HG03354 (cell line): ENCODE data around the gene ADARB1.

ENCODE experiments used
- ATAC-seq: cut with Tn5 transposase; IDR thresholded peaks from one replicate; pipeline ENCODE4 v1.9.1; 2021; ENCODE audit warnings: mild to moderate bottlenecking; ENCODE audit not compliant: unreplicated experiment, poor library complexity, severe bottlenecking

The ADARB1 gene

DNA sequence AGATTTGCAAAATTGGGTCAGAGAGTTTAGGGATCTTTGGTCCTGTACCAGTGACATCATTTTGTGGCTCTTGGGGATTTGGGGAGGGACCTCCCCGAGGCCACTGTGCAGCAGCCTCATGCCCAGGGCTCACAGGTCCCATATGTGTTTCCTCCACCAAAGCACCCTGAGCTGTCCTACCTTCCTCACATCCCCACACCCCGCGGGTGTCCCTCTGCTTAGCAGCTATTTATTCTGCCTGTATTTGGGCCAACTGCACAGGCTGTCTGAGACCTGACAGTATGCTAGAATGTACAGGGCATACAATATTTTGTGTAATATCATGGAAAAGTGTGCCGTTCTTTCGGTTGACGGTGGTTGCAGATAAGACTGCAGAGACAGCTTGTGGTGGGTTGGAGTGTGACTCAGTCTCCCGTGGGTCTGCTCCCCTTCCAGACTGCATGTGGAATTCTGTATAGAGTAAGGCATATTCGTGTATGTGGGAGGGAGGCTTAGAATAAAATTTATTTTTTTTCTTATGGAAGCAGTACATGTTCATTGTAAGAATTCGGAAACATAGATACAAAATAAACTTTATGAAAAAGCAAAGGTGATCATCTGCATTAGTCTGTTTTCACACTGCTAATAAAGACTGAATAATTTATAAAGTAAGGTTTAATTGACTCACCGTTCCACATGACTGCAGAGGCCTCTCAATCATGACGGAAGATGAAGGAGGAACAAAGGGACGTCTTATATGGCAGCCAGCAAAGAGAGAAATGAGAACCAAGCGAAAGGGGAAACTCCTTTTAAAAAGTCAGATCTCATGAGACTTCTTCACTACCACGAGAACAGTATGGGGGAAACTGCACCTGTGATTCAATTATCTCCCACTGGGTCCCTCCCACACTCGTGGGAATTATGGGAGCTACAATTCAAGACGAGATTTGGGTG, 84.4 kb downstream of the ADARB1 start:
- no peak for ATAC-seq

DNA sequence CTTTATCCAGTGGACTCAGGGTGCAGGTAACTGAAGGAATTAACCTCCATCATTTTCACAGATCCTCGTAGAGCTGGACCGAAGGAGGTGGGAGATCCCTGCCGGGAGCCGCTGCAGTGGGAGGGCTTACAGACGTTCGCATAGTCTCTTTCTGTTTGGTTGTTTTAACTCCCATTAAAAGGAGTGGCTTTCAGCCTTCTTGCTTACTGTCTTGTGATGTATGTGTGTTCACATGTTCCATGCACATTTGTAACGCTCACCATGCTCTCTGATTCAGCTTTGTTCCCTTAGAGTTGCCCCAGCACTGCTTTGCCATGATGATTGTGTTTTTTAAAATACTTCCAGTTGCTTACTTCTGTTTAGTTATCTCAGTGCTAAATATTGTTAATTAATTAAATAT, 85.8 kb downstream of the ADARB1 start:
- no peak for ATAC-seq

DNA sequence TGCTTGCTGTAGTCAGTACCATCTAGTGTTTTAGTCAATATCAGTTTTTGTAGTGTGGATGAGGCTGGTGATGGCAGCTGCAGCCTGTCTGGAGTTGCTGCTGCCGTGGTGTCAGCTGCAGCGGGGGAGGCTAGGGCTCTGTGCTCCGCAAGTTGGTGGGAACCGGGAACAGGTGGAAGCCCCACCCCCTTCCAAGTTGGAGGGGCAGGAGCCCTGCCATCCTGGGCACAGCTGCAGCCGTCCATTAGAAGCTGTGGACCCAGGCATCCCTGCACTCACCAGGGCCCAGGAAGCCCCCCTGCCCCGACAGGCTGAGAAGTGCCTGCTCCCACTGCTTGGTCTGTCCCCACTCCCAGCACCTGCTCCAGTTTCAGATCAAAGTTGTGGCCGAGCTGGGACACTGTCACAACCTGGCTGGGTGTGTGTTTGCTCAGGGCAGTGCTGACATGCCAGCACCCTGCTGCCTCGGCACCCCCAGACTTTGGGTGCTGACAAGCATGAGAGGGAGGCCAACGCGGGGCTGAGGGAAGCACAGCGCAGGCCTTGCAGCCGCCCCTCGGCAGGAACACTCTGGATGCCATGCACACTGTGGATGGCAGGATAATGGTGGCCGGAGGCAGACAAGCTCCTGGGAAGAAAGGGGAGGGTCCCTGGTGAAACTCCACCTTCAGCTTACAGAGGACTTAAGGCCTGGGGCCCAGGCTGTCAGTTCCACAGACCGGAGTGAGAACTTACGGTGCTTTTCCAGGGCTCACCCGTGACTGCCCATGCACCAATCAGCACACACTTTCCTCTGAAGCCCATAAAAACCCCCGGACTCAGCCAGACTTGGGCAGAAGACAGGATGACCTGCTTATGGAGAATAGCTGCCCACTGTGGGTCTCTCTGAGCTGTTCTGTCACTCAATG, 86.9 kb downstream of the ADARB1 start:
- ATAC-seq = no peak

DNA sequence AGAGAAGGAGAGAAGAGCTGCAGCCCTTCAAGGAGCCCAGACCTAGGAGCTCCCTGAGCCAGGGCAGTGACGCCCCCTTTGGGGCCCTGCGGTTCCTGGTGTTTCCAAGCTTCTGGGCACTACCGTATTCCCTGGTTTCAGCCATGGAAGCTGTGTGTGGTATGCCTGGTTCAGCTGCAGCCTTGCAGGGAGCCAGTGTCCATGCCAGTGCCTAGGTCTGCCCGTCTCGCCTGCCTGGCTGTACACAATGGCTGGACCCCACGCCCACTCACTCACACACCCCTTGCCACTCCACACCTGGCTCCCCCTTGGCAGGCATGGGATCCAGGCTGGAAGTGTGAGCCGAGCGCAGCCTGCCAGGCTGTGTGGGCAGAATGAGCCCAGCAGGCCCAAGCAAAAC, 87.7 kb downstream of the ADARB1 start:
- no peak for ATAC-seq

DNA sequence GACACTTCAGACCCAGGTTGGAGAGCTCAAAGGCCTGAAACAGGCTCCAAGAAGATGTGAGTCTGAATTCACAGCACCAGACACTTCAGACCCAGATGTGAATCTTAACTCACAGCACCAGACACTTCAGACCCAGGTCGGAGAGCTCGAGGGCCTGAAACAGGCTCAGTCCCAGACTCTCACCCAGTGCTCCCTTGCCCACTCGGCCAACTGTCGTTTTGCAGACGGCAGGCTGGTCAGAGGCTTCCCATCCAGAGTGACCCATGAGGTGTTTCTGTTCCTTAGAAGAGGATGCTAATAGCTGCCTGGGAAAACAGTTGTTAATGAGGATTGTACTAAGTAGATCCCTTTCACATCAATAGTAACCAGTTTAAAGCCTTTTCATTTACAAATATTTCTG, 88.4 kb downstream of the ADARB1 start:
- ATAC-seq = no peak

DNA sequence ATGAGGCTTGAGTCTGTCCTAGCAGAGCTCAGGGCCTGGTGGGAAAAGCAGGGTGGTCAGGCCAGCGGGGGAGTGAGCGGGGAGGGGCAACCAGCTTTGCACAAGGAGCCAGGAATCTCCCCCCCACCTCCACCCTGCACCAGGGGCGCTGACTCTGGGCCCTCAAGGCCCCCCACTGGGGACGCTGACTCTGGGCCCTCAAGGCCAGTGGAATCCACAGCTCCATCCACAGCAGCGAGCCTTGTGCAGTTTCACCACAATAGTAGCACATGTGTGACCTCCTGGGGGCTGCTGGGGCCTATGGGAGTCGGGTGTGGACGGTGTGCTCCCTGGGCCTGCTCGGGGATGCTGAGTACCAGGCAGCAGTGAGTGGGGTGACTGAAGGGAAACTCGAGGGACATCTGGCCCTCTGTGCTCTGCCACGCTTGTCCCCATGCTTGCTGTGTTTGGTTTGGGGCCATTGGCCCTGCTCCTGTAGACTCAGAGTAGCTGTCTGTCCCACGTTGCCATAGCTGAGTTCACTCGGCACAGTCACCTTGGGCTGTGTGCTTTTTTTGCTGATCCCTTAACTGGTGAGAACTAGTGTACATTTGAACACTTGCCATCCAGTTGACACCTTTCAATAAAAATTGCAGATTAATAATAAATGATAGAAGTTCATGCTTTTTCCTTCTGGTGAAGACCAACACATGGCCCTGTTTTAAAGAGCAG, 89.2 kb downstream of the ADARB1 start:
- ATAC-seq = no peak

DNA sequence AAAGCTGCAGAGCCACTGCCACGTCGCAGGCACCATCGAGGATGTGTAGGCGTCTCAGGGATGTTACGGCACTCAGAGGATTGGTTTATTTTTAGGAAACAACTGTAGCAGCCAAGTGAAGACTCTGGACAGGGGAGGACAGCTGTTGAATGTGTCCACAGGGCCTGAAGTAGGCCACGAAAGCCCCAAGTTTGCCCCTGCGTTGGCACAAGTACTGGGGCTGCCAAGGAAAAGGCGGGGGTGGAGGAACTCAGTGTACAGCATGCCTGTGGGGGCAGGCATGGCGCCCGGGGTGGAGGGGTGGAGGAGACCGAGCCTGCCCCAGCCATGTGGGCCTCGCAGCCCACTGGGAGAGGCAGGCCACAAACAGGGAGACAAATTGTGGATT, 89.7 kb downstream of the ADARB1 start:
- ATAC-seq = no peak

DNA sequence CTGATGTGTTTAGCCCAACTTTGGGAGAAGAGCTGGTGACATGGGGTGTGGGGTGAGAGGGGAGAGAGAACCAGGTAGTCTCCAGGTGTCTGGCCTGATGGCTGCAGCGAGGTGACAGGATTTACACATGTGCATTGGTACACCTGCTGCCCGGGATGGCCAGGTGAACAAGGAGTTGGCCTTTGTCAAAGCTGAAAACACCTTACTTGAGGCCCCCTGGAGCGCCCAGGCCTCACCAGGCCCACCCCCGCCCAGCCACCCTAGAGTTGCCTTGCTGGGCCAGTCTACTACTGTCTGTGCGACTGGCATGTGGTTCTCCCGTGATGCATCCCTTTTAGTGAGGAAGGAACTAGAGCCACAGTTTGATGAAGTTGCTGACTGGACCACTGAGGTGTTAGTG, 90.5 kb downstream of the ADARB1 start:
- ATAC-seq = no peak

DNA sequence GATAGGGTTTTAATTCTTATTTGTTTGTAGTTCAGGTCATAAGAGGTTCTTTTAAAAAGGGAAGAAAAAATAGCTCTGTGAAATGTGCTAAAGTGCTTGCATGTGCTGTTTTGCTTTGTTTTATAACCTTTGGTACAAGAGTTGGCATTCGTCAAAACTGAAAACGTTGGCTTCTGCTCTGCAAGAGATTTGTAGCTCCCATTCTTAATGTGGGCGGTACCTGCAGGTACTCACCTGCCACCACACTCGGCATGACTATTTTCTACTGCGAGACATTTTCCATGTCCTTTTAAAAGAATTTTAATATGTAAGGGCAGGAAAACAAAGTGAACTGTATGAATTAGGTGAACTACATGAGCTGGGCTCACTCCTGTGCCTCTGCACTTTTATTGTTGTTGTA, 92.6 kb downstream of the ADARB1 start:
- no peak for ATAC-seq

DNA sequence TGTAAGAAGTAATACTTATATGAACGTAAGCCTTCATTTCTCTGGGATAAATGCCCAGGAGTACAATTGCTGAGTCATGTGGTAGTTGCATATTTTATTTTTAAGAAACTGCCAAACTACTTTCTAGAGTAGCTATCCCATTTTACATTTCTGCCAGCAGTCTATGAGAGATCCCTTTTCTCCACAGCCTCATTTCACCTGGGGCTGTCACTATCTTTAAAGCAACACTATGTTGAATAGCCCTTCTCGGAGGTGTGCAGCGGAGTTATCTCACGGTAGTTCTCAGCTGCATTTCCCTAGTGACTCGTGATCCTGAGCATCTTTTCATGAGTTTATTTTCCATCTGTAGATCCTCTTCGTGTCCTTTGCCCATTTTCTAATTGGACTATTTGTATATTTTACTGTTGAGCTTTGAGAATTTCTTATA, 93.4 kb downstream of the ADARB1 start:
- ATAC-seq = no peak

DNA sequence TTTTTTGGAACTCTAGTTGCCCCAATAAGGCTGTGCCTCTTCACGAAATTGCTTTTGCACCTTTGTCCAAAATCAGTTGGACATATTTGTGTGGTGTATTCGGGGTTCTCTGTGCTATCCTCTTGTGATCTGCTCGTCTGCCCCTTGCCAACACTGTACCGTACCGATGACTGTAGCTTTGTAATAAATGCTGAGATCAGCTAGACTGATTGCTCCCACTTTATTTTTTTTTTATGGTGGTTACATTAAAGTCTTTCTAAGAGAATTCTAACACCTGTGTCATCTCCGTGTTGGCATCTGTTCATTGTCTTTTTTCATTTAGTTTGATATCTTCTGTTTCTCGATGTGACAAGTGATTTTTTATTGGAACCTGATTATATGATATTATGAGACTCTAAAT, 94.1 kb downstream of the ADARB1 start:
- ATAC-seq = no peak

DNA sequence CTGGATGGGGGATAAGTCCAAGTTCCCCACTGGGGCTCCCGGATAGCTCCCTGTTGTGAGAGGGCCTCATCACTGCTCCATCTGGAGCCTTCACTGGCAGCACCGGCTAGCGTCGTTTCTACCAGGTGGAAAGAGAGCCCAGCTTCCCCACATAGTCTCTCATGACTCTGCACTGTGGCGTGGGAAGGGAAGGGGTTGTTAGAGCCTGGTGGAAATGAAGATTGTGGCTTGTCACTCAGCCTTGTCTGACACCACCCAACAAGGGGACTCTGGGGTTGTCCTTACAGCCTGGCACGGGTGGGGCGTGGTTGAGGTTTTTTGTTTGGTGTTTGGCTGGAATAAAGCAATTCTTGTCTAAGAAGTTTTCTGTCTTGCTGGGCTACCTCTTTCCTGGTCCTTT, 94.6 kb downstream of the ADARB1 start:
- no peak for ATAC-seq

DNA sequence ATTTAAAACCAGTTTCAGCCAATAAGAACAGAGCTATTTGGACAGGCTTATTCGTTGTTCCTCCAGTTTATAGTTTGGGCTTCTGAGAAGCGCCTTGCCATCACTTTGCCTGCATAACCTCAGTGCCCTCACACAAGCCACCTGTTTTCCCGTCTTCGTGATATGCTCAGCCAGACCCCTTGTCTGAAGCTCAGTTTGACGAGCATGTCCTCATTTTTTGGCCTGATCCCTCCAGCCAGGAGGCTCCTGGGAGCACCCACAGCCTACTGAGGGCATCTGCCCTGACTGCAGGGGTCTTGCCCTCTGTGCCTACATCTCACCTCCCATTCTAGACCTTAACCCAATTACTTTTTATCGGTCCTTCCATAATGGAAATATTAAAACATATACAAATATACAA, 95.3 kb downstream of the ADARB1 start:
- no peak for ATAC-seq

DNA sequence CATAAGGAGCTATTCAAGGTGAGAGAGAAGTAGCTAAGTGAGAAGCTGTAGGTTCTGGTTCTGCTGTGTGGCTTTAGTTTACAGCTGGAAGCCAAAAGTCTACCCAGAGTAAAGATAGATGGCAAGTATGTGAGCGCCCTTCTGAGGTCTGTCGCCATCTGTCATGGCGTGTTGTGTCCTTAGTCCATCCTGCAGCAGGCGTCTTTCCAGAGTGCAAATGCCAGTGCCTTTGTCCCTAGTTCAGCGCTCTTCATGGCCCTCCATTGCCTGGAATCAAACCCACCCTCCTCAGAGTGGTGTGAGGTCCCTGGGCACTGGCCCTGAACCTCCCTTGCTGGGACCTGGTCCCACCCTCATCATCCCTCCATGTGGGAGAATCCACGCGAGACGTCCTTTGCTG, 96.6 kb downstream of the ADARB1 start:
- ATAC-seq = no peak

DNA sequence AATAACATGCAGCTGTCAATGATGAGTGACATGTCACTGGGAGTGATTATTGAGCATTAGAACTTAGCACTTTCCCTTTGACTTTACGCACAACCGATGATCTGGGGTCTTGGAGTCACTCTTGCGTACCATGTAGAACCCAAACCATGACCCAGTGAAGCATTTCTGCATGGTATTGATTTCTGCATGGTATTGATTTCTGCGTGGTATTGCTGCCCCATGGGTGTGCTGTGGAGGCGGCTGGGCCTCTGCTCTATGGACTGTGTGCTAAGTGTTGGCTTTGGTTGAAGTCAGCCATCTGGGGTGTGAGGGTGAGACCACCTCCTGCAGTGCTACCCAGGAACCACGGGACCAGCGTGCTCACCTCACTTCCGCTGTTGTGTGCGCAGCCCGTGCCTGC, 98.0 kb downstream of the ADARB1 start:
- no peak for ATAC-seq

DNA sequence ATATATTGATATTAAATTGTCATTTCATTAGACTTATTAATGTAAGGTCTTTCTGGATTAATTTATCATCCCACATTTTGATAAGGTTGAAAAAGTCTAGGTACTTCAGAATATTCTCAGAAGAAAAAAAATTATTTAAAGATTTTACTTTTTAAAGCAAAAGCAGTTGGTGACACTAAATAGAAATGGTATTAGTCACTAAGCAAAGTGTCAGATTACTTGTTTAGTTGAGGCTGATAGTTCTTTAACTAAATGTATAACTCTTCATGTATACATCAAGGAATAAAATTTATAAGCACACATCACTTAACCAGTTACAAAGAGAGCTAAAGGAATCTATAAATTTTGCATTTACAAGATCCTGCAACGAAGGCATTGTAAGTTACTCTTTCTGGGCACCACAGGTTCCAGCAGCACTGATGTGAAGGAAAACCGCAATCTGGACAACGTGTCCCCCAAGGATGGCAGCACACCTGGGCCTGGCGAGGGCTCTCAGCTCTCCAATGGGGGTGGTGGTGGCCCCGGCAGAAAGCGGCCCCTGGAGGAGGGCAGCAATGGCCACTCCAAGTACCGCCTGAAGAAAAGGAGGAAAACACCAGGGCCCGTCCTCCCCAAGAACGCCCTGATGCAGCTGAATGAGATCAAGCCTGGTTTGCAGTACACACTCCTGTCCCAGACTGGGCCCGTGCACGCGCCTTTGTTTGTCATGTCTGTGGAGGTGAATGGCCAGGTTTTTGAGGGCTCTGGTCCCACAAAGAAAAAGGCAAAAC, 101.1 kb downstream of the ADARB1 start:
- no peak for ATAC-seq

DNA sequence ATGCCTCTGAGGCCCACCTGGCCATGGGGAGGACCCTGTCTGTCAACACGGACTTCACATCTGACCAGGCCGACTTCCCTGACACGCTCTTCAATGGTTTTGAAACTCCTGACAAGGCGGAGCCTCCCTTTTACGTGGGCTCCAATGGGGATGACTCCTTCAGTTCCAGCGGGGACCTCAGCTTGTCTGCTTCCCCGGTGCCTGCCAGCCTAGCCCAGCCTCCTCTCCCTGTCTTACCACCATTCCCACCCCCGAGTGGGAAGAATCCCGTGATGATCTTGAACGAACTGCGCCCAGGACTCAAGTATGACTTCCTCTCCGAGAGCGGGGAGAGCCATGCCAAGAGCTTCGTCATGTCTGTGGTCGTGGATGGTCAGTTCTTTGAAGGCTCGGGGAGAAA, 101.8 kb downstream of the ADARB1 start:
- ATAC-seq = no peak

DNA sequence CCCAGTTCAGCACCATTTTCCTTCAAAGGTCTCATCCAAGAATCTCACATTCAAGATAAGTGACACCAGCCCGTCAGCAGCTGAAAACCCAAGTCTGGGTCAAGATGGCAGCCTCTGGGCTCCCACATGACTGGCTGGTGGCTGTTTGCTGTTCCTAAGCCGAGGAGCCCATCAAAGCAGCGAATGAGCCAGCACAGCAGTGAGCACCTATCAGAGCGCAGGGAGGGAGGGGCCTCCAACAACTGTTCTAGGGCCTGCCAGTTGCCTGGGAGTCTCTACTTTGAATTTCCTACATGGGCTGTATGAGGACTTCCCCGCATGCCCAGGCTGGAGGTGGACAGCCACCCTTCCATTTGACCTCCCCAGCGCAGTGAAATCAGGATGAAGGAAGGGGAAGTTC, 102.7 kb downstream of the ADARB1 start:
- no peak for ATAC-seq

DNA sequence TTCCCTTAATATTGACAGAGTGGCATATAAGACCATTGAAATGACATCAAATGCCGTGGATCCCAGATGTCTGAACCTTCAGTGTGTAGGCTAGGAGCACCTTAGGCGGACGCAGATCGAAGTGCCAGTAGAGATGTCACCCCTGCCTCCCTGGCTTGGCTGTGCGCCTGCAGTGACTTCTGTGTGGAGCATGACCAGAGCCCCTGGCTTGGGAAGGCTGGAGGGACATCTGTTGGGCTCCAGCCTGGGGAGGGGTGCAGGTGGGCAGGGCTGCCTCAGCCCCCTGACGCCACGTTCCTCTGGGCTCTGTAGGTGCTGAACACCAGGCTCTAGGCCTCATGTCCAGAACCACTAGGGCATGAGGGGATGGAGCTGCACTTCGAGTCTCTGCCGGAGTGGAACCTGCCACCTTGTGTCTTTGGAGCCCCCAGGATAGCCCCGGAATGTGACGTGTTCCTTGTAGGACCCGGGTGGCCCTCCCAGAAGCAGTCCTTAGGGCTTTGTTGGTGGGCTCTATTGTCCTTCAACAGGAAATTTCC, 103.8 kb downstream of the ADARB1 start:
- ATAC-seq = no peak
